GM21515 (cell line): ENCODE measurements around the gene MAGEA2B.
"Not testable (repeated sequence)": the region's sequence is repeated elsewhere in the genome, so short reads cannot be mapped to it uniquely, and the experiment has no call there.

Experiments
- ATAC-seq: cut with Tn5 transposase; IDR thresholded peaks from one replicate; pipeline ENCODE4 v1.9.1; 2021; ENCODE audit not compliant: unreplicated experiment

The MAGEA2B gene

GRCh38 chrX:152754871-152755270 lies 40.4 kb downstream of the MAGEA2B start:
- not testable (repeated sequence) for ATAC-seq

- ATAC-seq: not testable (repeated sequence)
These were observed 44.5 kb downstream of the MAGEA2B start, which contains the start of gene CSAG3 for GRCh38 chrX:152758918-152759317. Gene CSAG3 (plus strand): TSS chrX:152759218.

DNA sequence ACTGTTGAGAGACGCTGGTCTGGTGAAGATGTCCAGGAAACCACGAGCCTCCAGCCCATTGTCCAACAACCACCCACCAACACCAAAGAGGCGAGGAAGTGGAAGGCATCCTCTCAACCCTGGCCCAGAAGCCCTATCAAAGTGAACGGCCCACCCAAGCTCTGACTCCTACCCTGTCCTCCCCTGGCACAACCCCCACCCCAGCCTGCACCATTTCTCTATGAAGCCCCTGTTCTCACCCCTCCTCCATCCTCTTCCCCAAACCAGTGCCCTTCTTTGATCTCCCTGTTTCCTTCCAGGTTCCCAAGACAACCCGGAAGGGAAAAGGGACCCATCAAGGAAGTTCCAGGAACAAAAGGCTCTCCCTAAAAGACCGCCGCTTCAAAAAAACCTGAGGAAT lies 45.1 kb downstream of the MAGEA2B start:
- ATAC-seq: not testable (repeated sequence)

DNA sequence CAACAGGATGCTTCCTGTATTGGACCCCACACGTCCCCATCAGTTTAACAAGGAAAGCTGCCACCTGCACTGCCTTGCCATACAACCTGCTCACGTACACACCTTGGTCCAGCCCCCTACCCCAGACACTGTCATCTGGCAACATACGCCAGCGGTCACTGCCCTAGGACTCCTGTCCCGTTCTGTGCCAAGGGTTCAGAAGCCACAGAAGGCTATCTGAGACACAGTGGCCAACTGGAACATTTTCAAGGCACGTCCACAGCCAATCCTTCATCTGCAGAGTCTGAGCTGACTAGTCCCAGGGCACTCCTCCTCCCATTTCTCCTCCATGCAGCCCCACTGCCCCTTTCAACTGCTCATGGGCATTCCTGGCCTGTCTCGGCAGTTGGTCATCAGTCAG lies 47.2 kb downstream of the MAGEA2B start:
- ATAC-seq: not testable (repeated sequence)

DNA sequence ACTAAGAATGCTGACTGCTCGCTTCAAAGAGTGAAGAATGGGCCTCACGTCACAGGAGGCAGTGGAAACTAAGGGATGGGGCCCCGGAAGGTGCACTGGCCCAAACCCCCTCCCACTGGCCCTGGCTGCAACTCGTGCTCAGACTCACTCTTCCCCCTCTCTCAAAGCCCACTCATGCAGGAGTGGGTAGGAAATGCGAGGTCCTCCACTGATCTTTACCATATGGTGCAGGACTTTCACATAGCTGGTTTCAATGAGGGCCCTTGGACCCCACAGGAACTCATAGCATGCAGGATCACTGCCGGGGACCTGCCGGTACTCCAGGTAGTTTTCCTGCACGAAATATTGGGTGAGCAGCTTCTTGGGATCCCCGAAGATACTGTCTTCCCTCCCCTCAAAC lies 52.1 kb downstream of the MAGEA2B start:
- ATAC-seq: not testable (repeated sequence)
